K562 (cell line): Measurements from ENCODE around the gene BST1. TPM values are rescaled to one million over a fixed set of nuclear protein-coding genes. Genes with fewer than 3 reads are reported as not detected.

Experiments
- ATAC-seq: fragments of 200-7000 bp; cut with Tn5 transposase; 3 replicates; pipeline ENCODE4 v1.9.1; 2020; ENCODE audit warnings: moderate library complexity
- BruUV-seq: library from RNA; stranded (reverse); fragments of 400-500 nt; replicated peaks from 2 replicates; lab custom pipeline; 2021; lab: Mats Ljungman, UMichigan
- CTCF ChIA-PET: fragments of 300-600 bp; formaldehyde crosslinking; extraction: SDS; loops from one replicate; lab custom pipeline; 2021; ENCODE audit warnings: low intra/inter-chr PET ratio; lab: Yijun Ruan, JAX
- POLR2A ChIA-PET: fragments of 300-600, 350-650 bp; sonication (Branson Sonifier 250); formaldehyde crosslinking; extraction: SDS; loops from one replicate; lab custom pipeline; 2021; ENCODE audit warnings: antibody characterized with exemption, inconsistent platforms; lab: Yijun Ruan, JAX
- DNase-seq, 4 experiments: peaks; one replicate each; pipeline versions ENCODE4 v3.0.0 to v3.0.0-alpha.2; 2011 to 2018; ENCODE audit warnings: low spot score in 3 of 4, mixed read lengths in 3 of 4; ENCODE audit errors: extremely low read depth in 1 of 4
- FAIRE-seq: peaks from 2 replicates; lab custom pipeline; 2011; peaks lifted over from hg19 to GRCh38; lab: Jason Lieb, UNC
- H2AFZ ChIP-seq: 2 replicates; pipeline ENCODE4 v1.6.0; 2011; ENCODE audit warnings: low read depth, low read length, control low read depth, inconsistent platforms
- H3K27ac ChIP-seq: fragments of 200-600 bp; 3 replicates; pipeline ENCODE4 v1.8.0; 2011; ENCODE audit warnings: low read depth, mild to moderate bottlenecking, control low read depth, inconsistent platforms, low read length, moderate library complexity, mixed read lengths; ENCODE audit errors: extremely low read depth
- H3K27me3 ChIP-seq, 2 experiments: fragments of 300-600 bp in 1 of 2; 2 replicates in 1 of 2; 3 replicates in 1 of 2; pipeline versions ENCODE4 v1.6.0 to v1.8.0; 2011; ENCODE audit warnings: inconsistent platforms in 2 of 2, low read length in 2 of 2, mild to moderate bottlenecking in 1 of 2, mixed read lengths in 1 of 2, moderate library complexity in 1 of 2; ENCODE audit not compliant: control insufficient read depth in 2 of 2, insufficient read depth in 2 of 2
- H3K36me3 ChIP-seq: fragments of 300-600 bp; 3 replicates; pipeline ENCODE4 v1.8.0; 2011; ENCODE audit warnings: mild to moderate bottlenecking, low read length, inconsistent platforms; ENCODE audit not compliant: control insufficient read depth, insufficient read depth
- H3K4me1 ChIP-seq, 2 experiments: fragments of 200-600 bp in 1 of 2; replicated peaks in 1 of 2; 2 replicates in 1 of 2; 3 replicates in 1 of 2; pipeline versions ENCODE4 v1.5.1 to v1.8.0; 2011; ENCODE audit warnings: inconsistent platforms in 2 of 2, low read length in 2 of 2, mild to moderate bottlenecking in 1 of 2, mixed read lengths in 1 of 2, moderate library complexity in 1 of 2; ENCODE audit not compliant: control insufficient read depth in 2 of 2, insufficient read depth in 2 of 2
- H3K4me2 ChIP-seq: 2 replicates; pipeline ENCODE4 v1.6.1; 2011; ENCODE audit warnings: low read length, control low read depth, inconsistent platforms, mixed read lengths; ENCODE audit not compliant: insufficient read depth
- H3K4me3 ChIP-seq: fragments of 200-600 bp; sonication (generic), shearing (Covaris generic); 2 replicates; pipeline ENCODE4 v1.5.1; 2016; ENCODE audit warnings: control low read depth, inconsistent platforms
- H3K79me2 ChIP-seq: fragments of 200-600 bp; 3 replicates; pipeline ENCODE4 v1.8.0; 2011; ENCODE audit warnings: low read length, inconsistent platforms; ENCODE audit not compliant: control insufficient read depth, insufficient read depth
- H3K9ac ChIP-seq, 2 experiments: 2 replicates each; pipeline versions ENCODE4 v1.6.0 to v1.6.1; 2011; ENCODE audit warnings: low read depth in 2 of 2, low read length in 2 of 2, control low read depth in 1 of 2, inconsistent platforms in 1 of 2, mild to moderate bottlenecking in 1 of 2, mixed read lengths in 1 of 2; ENCODE audit not compliant: insufficient read depth in 1 of 2
- H3K9me1 ChIP-seq: one replicate; pipeline ENCODE4 v1.6.0; 2011; ENCODE audit warnings: inconsistent platforms, mild to moderate bottlenecking, low read length, moderate library complexity; ENCODE audit not compliant: control insufficient read depth, insufficient read depth
- H3K9me3 ChIP-seq: replicated peaks from 2 replicates; pipeline ENCODE4 v1.5.1; 2011; ENCODE audit warnings: low read depth, low read length, inconsistent platforms; ENCODE audit not compliant: control insufficient read depth, insufficient read depth
- H4K20me1 ChIP-seq: replicated peaks from 2 replicates; pipeline ENCODE4 v1.6.1; 2011; ENCODE audit warnings: low read length, inconsistent platforms, mixed read lengths; ENCODE audit not compliant: control insufficient read depth, insufficient read depth
- CEBPB ChIP-seq: fragments of 450-650 bp; IDR thresholded peaks from 2 replicates; pipeline ENCODE4 v1.6.1; 2016; ENCODE audit warnings: missing genetic modification characterization, missing compliant biosample characterization
- CEBPG ChIP-seq, 3 experiments: fragments of 200-800 bp in 1 of 3; sonication (Bioruptor generic) in 1 of 3; sonication (generic) in 1 of 3; formaldehyde crosslinking in 1 of 3; IDR thresholded peaks in 2 of 3; conservative IDR thresholded peaks in 1 of 3; 2 replicates each; pipeline versions ENCODE4 v1.6.1 to v1.8.0; 2016 to 2022; ENCODE audit warnings: missing compliant biosample characterization in 2 of 3, missing genetic modification characterization in 2 of 3, mild to moderate bottlenecking in 1 of 3, missing genetic modification reagents in 1 of 3
- SMARCE1 ChIP-seq: fragments of 450-650 bp; IDR thresholded peaks from 2 replicates; pipeline ENCODE4 v1.7.1; 2016; ENCODE audit warnings: mild to moderate bottlenecking
- YBX1 ChIP-seq: fragments of 450-650 bp; IDR thresholded peaks from 2 replicates; pipeline ENCODE4 v1.7.1; 2016; ENCODE audit warnings: mild to moderate bottlenecking
- WGBS: fragments of 100-300 bp; shearing (Covaris generic); methylation state at CpG from one replicate; pipeline ENCODE4 v1.1.6; 2016; ENCODE audit warnings: low coverage, mixed read lengths; ENCODE audit not compliant: insufficient coverage; ENCODE audit errors: missing lambda C conversion rate; 5-methylcytosine and 5-hydroxymethylcytosine counted together
- in situ Hi-C: fragments of 300-500 bp; cut with MboI; formaldehyde crosslinking; loops from 4 replicates; pipeline ENCODE4 v1.15.0; 2018; ENCODE audit warnings: inconsistent platforms, mixed read lengths
- intact Hi-C: fragments of 100-400 bp; cut with micrococcal nuclease; formaldehyde crosslinking; loops from 2 replicates; pipeline ENCODE4 v1.14.2; 2022
- polyA plus RNA-seq, 8 experiments: library from polyadenylated mRNA; depleted of rRNA in 4 of 8; stranded (reverse) in 5 of 8; unstranded in 3 of 8; fragments of >200 nt; fragmentation: Nextera tagmentation in 2 of 8; fragmentation: Illumina TruSeq in 1 of 8; extraction: Ambion mirVana in 2 of 8; extraction: Trizol in 1 of 8; gene quantifications; 2 replicates each; pipeline versions ENCODE4 v1.2.1 to v1.2.3, GENCODE V29; 2011 to 2014; ENCODE audit warnings: inconsistent platforms in 1 of 8, missing spikeins in 1 of 8
- total RNA-seq, 7 experiments: library from RNA; depleted of rRNA in 6 of 7; stranded (reverse); fragments of >200 nt in 6 of 7; fragmentation: Illumina TruSeq in 2 of 7; extraction: Trizol in 2 of 7; gene quantifications; 2 replicates each; pipeline versions ENCODE4 v1.2.1 to v1.2.3, GENCODE V29; 2011 to 2021; ENCODE audit warnings: low replicate concordance in 1 of 7

BST1 gene
- total and polyA plus RNA-seq, 9 of the 15 experiments (the other 6 are each of a cell fraction or from before 2014, with no cell fraction given): 0.04 to 0.38 (median 0.07) TPM; not detected in 6

GRCh38 chr4:15690020-15690809 lies 12.7 kb upstream of the BST1 start:
- Histone ChIP-seq H3K27me3 (peaks cover under 1 to 1% of the 10 kb centered on the region in 2 experiments; a peak in 3 of 5 replicates), H3K4me1 (no peaks in the 10 kb centered on the region), H3K79me2 (0 out of 3 replicates have a peak, but pooled peaks cover 2% of the 10 kb centered on the region), H3K9ac (no peak overlapping the region), H3K27ac (no peak overlapping the region), H3K4me3 (no peak overlapping the region), H3K36me3 (peaks cover 30% of the 10 kb centered on the region; the same call in 2 of the 3 replicates), H2AFZ (no peak overlapping the region), H3K4me2 (no peak overlapping the region), H3K9me1 (no peaks in the 10 kb centered on the region), H4K20me1 (no peaks in the 10 kb centered on the region), H3K9me3 (no peaks in the 10 kb centered on the region; the same call in 1 of the 2 replicates)
- intact Hi-C loops: no loop called here
- BruUV-seq: no TSS peak
- 43% methylated on average over 7 of the region's 7 CpGs for WGBS
- TF ChIP-seq CEBPB (tag) (peak; percentile 78), SMARCE1 (no peak), CEBPG (CRISPR knock-in tag; IDR thresholded peaks at IDR 0.05) (no peak), CEBPG (tag; conservative IDR thresholded peaks at IDR 0.05 in 1 of 2, IDR thresholded peaks at IDR 0.05 in 1 of 2) (peak; percentile 17 to 54; a peak in 2 of 4 replicates), YBX1 (no peak)
- CTCF ChIA-PET: no interaction called here
- FAIRE-seq (no peak), DNase-seq (no peak), ATAC-seq (peak; percentile 45)
- in situ Hi-C loops: no loop called here
- POLR2A ChIA-PET: no interaction called here
